HCT116 (cell line): Measurements from ENCODE around the gene ADGRB3. TPM values are rescaled to one million over a fixed set of nuclear protein-coding genes. Genes with fewer than 3 reads are reported as not detected.

ENCODE experiments used
- ATAC-seq: fragments of 200-7000 bp; cut with Tn5 transposase; 2 replicates; pipeline ENCODE4 v1.9.1; 2020; ENCODE audit warnings: mild to moderate bottlenecking, moderate library complexity
- BruUV-seq: library from RNA; stranded (reverse); fragments of 400-500 nt; replicated peaks from 2 replicates; lab custom pipeline; 2021; lab: Mats Ljungman, UMichigan
- CTCF ChIA-PET: fragments of 300-600 bp; sonication (Branson Sonifier 250); formaldehyde crosslinking; loops from one replicate; lab custom pipeline; 2021; ENCODE audit warnings: antibody characterized with exemption; lab: Charles Lee
- POLR2A ChIA-PET: fragments of 300-600, 350-600 bp; sonication (Branson Sonifier 250); formaldehyde crosslinking; loops from one replicate; lab custom pipeline; 2021; ENCODE audit warnings: antibody characterized with exemption; lab: Charles Lee
- RAD21 ChIA-PET, 2 experiments: fragments of 300-600 bp; sonication (Branson Sonifier 250); formaldehyde crosslinking; loops; one replicate each; lab custom pipeline; 2023; ENCODE audit warnings: low total read pairs in 2 of 2; ENCODE audit not compliant: uncharacterized antibody in 2 of 2, unreplicated experiment in 2 of 2, low non-redundant PET in 1 of 2; lab: Charles Lee
- DNase-seq: peaks from one replicate; pipeline ENCODE4 v3.0.0-alpha.2; 2010; ENCODE audit warnings: low read depth, low spot score
- H2AFZ ChIP-seq: fragments of 200-600 bp; shearing (Covaris generic), sonication (generic); 2 replicates; pipeline ENCODE4 v1.6.1; 2017; ENCODE audit warnings: low read depth, mixed run types, mixed read lengths, antibody characterized with exemption, low read length; ENCODE audit not compliant: poor library complexity, severe bottlenecking
- H3K27ac ChIP-seq: 2 replicates; pipeline ENCODE4 v1.5.1; 2012; ENCODE audit warnings: low read depth, low read length
- H3K27me3 ChIP-seq: fragments of 200-600 bp; sonication (generic); 2 replicates; pipeline ENCODE4 v1.6.1; 2016; ENCODE audit warnings: mixed run types, low read length, mixed read lengths; ENCODE audit not compliant: insufficient read depth
- H3K36me3 ChIP-seq, 2 experiments: fragments of 200-500 bp in 1 of 2; fragments of 200-600 bp in 1 of 2; sonication (Bioruptor generic) in 1 of 2; sonication (generic) in 1 of 2; 2 replicates each; pipeline versions ENCODE4 v1.5.1 to v1.6.1; 2014 to 2016; ENCODE audit warnings: low read length in 2 of 2, inconsistent platforms in 1 of 2, mixed read lengths in 1 of 2, mixed run types in 1 of 2; ENCODE audit not compliant: insufficient read depth in 2 of 2, control insufficient read depth in 1 of 2
- H3K4me1 ChIP-seq, 2 experiments: fragments of 200-600 bp in 1 of 2; sonication (generic) in 1 of 2; 2 replicates each; pipeline versions ENCODE4 v1.5.1 to v1.6.1; 2012 to 2017; ENCODE audit warnings: low read length in 2 of 2, inconsistent platforms in 1 of 2, mild to moderate bottlenecking in 1 of 2, mixed read lengths in 1 of 2, mixed run types in 1 of 2, moderate library complexity in 1 of 2; ENCODE audit not compliant: insufficient read depth in 2 of 2, control insufficient read depth in 1 of 2
- H3K4me2 ChIP-seq: fragments of 200-600 bp; sonication (generic); 2 replicates; pipeline ENCODE4 v1.6.1; 2017; ENCODE audit warnings: mixed run types, low read length, mixed read lengths
- H3K4me3 ChIP-seq, 2 experiments: fragments of 200-600 bp in 1 of 2; sonication (generic) in 1 of 2; replicated peaks in 1 of 2; 2 replicates each; pipeline ENCODE4 v1.5.1; 2011 to 2016; ENCODE audit warnings: low read length in 2 of 2, control low read depth in 1 of 2, low read depth in 1 of 2, mild to moderate bottlenecking in 1 of 2, mixed read lengths in 1 of 2, mixed run types in 1 of 2
- H3K79me2 ChIP-seq: fragments of 200-600 bp; sonication (generic); 2 replicates; pipeline ENCODE4 v1.6.1; 2017; ENCODE audit warnings: mild to moderate bottlenecking, mixed run types, low read length, moderate library complexity, mixed read lengths; ENCODE audit not compliant: insufficient read depth
- H3K9ac ChIP-seq: fragments of 200-600 bp; sonication (generic); 2 replicates; pipeline ENCODE4 v1.6.1; 2016; ENCODE audit warnings: low read length, mixed read lengths
- H3K9me2 ChIP-seq: fragments of 200-600 bp; sonication (generic), shearing (Covaris generic); 2 replicates; pipeline ENCODE4 v1.6.1; 2017; ENCODE audit warnings: mixed run types, mild to moderate bottlenecking, moderate library complexity; ENCODE audit not compliant: insufficient read depth
- H3K9me3 ChIP-seq, 2 experiments: fragments of 200-500 bp in 1 of 2; fragments of 200-600 bp in 1 of 2; sonication (Bioruptor generic) in 1 of 2; sonication (generic) in 1 of 2; 2 replicates each; pipeline ENCODE4 v1.6.1; 2014 to 2017; ENCODE audit warnings: low read length in 2 of 2, mixed read lengths in 2 of 2, inconsistent platforms in 1 of 2, low read depth in 1 of 2, mild to moderate bottlenecking in 1 of 2, mixed run types in 1 of 2, moderate library complexity in 1 of 2; ENCODE audit not compliant: control insufficient read depth in 1 of 2, insufficient read depth in 1 of 2
- H4K20me1 ChIP-seq: fragments of 200-600 bp; sonication (generic), shearing (Covaris generic); 2 replicates; pipeline ENCODE4 v1.6.1; 2017; ENCODE audit warnings: mixed run types, mild to moderate bottlenecking, moderate library complexity; ENCODE audit not compliant: insufficient read depth
- CBX3 ChIP-seq: IDR thresholded peaks from 2 replicates; pipeline ENCODE4 v1.6.1; 2012; ENCODE audit warnings: low read depth
- CTCF ChIP-seq, 3 experiments: fragments of 200-600 bp in 1 of 3; sonication (generic) in 1 of 3; IDR thresholded peaks in 2 of 3; conservative IDR thresholded peaks in 1 of 3; 2 replicates each; pipeline ENCODE4 v1.5.1; 2012 to 2017; ENCODE audit warnings: low read depth in 2 of 3, low read length in 2 of 3, antibody characterized with exemption in 1 of 3, borderline replicate concordance in 1 of 3, control low read depth in 1 of 3, mild to moderate bottlenecking in 1 of 3, mixed read lengths in 1 of 3, mixed run types in 1 of 3, moderate library complexity in 1 of 3; ENCODE audit not compliant: insufficient read depth in 1 of 3
- EGR1 ChIP-seq: IDR thresholded peaks from 2 replicates; pipeline ENCODE4 v1.6.1; 2012; ENCODE audit warnings: low read depth
- EZH2phosphoT487 ChIP-seq: fragments of 200-600 bp; IDR thresholded peaks from 2 replicates; pipeline ENCODE4 v1.6.1; 2018; ENCODE audit warnings: antibody characterized with exemption, borderline replicate concordance
- MAX ChIP-seq: IDR thresholded peaks from 2 replicates; pipeline ENCODE4 v1.6.1; 2012
- POLR2A ChIP-seq: IDR thresholded peaks from 2 replicates; pipeline ENCODE4 v1.7.0; 2011; ENCODE audit warnings: borderline replicate concordance; ENCODE audit not compliant: insufficient read depth, insufficient read length; ENCODE audit errors: extremely low read depth
- POLR2AphosphoS5 ChIP-seq: IDR thresholded peaks from 2 replicates; pipeline ENCODE4 v1.6.1; 2011; ENCODE audit warnings: mild to moderate bottlenecking, low read depth, low read length, moderate library complexity
- SIN3A ChIP-seq: IDR thresholded peaks from 2 replicates; pipeline ENCODE4 v1.6.1; 2012; ENCODE audit warnings: low read depth
- SP1 ChIP-seq: IDR thresholded peaks from 2 replicates; pipeline ENCODE4 v1.6.1; 2012; ENCODE audit warnings: low read depth
- ZBTB33 ChIP-seq: IDR thresholded peaks from 2 replicates; pipeline ENCODE4 v1.6.1; 2011; ENCODE audit warnings: mild to moderate bottlenecking, low read length, moderate library complexity; ENCODE audit not compliant: insufficient replicate concordance; ENCODE audit errors: extremely low read depth
- intact Hi-C: fragments of 100-400 bp; cut with micrococcal nuclease; formaldehyde crosslinking; loops from 2 replicates; pipeline ENCODE4 v1.10.0; 2022
- total RNA-seq: library from RNA; stranded (reverse); gene quantifications from one replicate; pipeline ENCODE4 v1.2.1, GENCODE V29; 2021; ENCODE audit not compliant: unreplicated experiment

Gene ADGRB3
- total RNA-seq, 1 experiment from 2014 or later = not detected

- H4K20me1 ChIP-seq = no peaks in the 10 kb centered on the region
- DNase-seq = no peak
- no peak for ATAC-seq
- no peak overlapping the region for H3K9ac ChIP-seq
- H3K27me3 ChIP-seq = no peaks in the 10 kb centered on the region
- TF ChIP-seq EGR1 (no peak), SIN3A (no peak), POLR2AphosphoS5 (no peak), EZH2phosphoT487 (no peak), POLR2A (no peak), SP1 (no peak), CTCF (IDR thresholded peaks at IDR 0.05 in 2 of 3, conservative IDR thresholded peaks at IDR 0.05 in 1 of 3; ENCODE audit: borderline replicate concordance in 1 of 3, insufficient read depth in 1 of 3, low read depth in 2 of 3, low read length in 2 of 3) (no peak), MAX (no peak), CBX3 (no peak), ZBTB33 (no peak)
- no peaks in the 10 kb centered on the region for H3K79me2 ChIP-seq
- H3K27ac ChIP-seq = no peak overlapping the region
- H2AFZ ChIP-seq = no peak overlapping the region
- no TSS peak for BruUV-seq
- no peak overlapping the region for H3K4me3 ChIP-seq
- POLR2A ChIA-PET = no interaction called here
- CTCF ChIA-PET = no interaction called here
- no peak overlapping the region for H3K4me2 ChIP-seq
- intact Hi-C loops = no loop called here
- H3K4me1 ChIP-seq = no peaks in the 10 kb centered on the region
- no peaks in the 10 kb centered on the region for H3K36me3 ChIP-seq
- RAD21 ChIA-PET = no interaction called here
- no peaks in the 10 kb centered on the region for H3K9me2 ChIP-seq
- peaks cover 5 to 21% of the 10 kb centered on the region in 2 experiments; a peak in 2 of 4 replicates for H3K9me3 ChIP-seq
Observed at GRCh38 chr6:69383627-69384026, 748.5 kb downstream of the ADGRB3 start.
